ENCODE data around the gene FBXO11. TPM values are rescaled to one million over a fixed set of nuclear protein-coding genes. Genes with fewer than 3 reads are reported as not detected.
A peak's percentile ranks its signal among the peaks of the same experiment; 100 is the strongest.

Gene FBXO11
- total RNA-seq, 2 experiments from 2014 or later = 38.2 to 41.1 TPM

- Mint-ChIP-seq H3K27ac (no peak overlapping the region), H3K4me1 (ENCODE audit: low read depth) (peaks cover 2% of the 10 kb centered on the region), H3K27me3 (no peaks in the 10 kb centered on the region), H3K36me3 (peaks cover 38% of the 10 kb centered on the region), H3K9me3 (no peaks in the 10 kb centered on the region), H3K4me3 (no peak overlapping the region)
- ChIA-PET CTCF (no interaction called here), POLR2A (no interaction called here)
- no peak for DNase-seq
- intact Hi-C loops (cut with micrococcal nuclease) = no loop called here
Observed at GRCh38 chr2:47819834-47820233, 86.5 kb downstream of the FBXO11 start.

GRCh38 chr2:47818777-47819176 is 87.5 kb downstream of the FBXO11 start:
- peaks cover 2% of the 10 kb centered on the region for H3K4me1 Mint-ChIP-seq (ENCODE audit: low read depth)
- intact Hi-C loops (cut with micrococcal nuclease) = no loop called here
- H3K9me3 Mint-ChIP-seq = no peaks in the 10 kb centered on the region
- DNase-seq = no peak
- H3K27me3 Mint-ChIP-seq = no peaks in the 10 kb centered on the region
- no peak overlapping the region for H3K27ac Mint-ChIP-seq
- peaks cover 44% of the 10 kb centered on the region for H3K36me3 Mint-ChIP-seq
- no peak overlapping the region for H3K4me3 Mint-ChIP-seq
- ChIA-PET POLR2A (interaction anchor here (0.6 to 0.7 kb wide), 2 partner anchors 283 to 1817 kb away, joined by 3 read pairs; no protein-coding TSS in a partner anchor), CTCF (interaction anchor here (1.3 kb wide), 1 partner anchor 11 kb away, joined by 3 read pairs; no protein-coding TSS in a partner anchor)

GRCh38 chr2:47815764-47816163 is 90.5 kb downstream of the FBXO11 start:
- H3K36me3 Mint-ChIP-seq = peaks cover 47% of the 10 kb centered on the region
- H3K27ac Mint-ChIP-seq = peak overlapping the region; percentile 13
- ChIA-PET POLR2A (interaction anchor here (0.7 kb wide), 1 partner anchor 8 kb away, joined by 3 read pairs; no protein-coding TSS in a partner anchor), CTCF (interaction anchor here (0.6 to 0.9 kb wide), 2 partner anchors 294 to 319 kb away, joined by 3 to 4 read pairs; no protein-coding TSS in a partner anchor)
- peaks cover 11% of the 10 kb centered on the region for H3K4me1 Mint-ChIP-seq (ENCODE audit: low read depth)
- H3K9me3 Mint-ChIP-seq = no peaks in the 10 kb centered on the region
- H3K27me3 Mint-ChIP-seq = no peaks in the 10 kb centered on the region
- DNase-seq = no peak
- intact Hi-C loops (cut with micrococcal nuclease) = no loop called here
- no peak overlapping the region for H3K4me3 Mint-ChIP-seq

DNA sequence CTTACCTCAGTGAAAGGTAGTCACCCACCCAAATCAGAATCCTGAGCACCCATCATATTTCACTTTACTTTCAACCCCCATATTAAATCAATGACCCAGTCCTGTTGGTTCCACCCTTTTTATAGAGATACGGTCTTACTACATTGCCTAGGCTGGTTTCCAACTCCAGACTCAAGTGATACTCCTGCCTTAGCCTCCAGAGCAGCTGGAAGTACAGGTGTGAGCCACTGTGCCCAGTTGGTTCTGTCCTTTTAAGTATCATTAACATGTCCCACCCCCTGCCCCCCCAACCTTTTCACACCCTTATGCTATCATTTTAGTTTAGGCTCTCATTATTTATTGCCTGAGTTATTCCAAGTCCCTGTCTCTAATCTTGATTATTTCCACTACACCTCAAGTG is 94.6 kb downstream of the FBXO11 start:
- Mint-ChIP-seq H3K36me3 (peaks cover 44% of the 10 kb centered on the region), H3K9me3 (no peaks in the 10 kb centered on the region), H3K27ac (peak overlapping the region; percentile 38), H3K4me3 (no peak overlapping the region), H3K27me3 (no peaks in the 10 kb centered on the region), H3K4me1 (ENCODE audit: low read depth) (peaks cover 21% of the 10 kb centered on the region)
- ChIA-PET CTCF (no interaction called here), POLR2A (no interaction called here)
- intact Hi-C loops (cut with micrococcal nuclease) = no loop called here
- no peak for DNase-seq

DNA sequence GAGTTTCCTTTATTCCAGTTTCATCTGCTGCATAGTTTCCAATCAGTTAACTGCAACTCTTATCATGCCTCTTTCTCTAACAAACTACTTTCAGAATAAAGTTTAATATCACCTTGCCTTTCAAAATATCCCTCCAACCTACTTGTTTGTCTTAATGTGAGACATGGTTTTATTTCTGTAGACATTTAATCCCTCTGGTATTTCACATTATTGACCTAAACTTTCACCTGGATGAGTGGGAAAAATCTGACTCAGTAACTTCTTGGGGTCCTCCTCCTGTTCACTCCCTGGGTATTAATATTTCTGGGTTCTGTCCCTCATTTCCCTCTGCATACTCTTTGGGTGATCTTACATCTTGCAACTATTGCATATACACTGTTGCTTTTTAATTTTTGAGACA is 95.4 kb downstream of the FBXO11 start:
- H3K4me1 Mint-ChIP-seq (ENCODE audit: low read depth) = peaks cover 24% of the 10 kb centered on the region
- POLR2A ChIA-PET = no interaction called here
- DNase-seq = no peak
- no peaks in the 10 kb centered on the region for H3K27me3 Mint-ChIP-seq
- no peaks in the 10 kb centered on the region for H3K9me3 Mint-ChIP-seq
- intact Hi-C loops (cut with micrococcal nuclease) = no loop called here
- H3K36me3 Mint-ChIP-seq = peaks cover 46% of the 10 kb centered on the region
- no peak overlapping the region for H3K4me3 Mint-ChIP-seq
- H3K27ac Mint-ChIP-seq = peak overlapping the region; percentile 50
- CTCF ChIA-PET = no interaction called here

DNA sequence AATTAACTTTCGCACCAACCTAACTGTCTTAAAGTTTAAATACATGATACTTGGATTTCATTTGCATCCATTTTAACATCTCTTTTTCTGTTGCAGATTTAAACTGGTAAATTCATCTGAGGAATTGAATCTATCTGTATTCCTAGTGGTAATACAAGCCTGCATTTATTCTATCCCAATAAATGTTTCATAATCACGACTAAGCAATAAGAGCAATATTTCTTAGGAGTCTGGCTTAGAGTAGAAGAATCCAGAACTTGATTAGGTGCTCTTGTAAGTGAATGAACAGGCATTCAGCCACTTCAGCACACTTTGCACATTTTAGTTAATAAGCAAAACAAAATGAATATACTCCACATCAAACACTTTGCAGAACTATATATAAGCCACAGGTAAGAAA is 96.4 kb downstream of the FBXO11 start:
- no peaks in the 10 kb centered on the region for H3K27me3 Mint-ChIP-seq
- ChIA-PET POLR2A (no interaction called here), CTCF (no interaction called here)
- intact Hi-C loops (cut with micrococcal nuclease) = no loop called here
- DNase-seq = no peak
- H3K4me3 Mint-ChIP-seq = no peak overlapping the region
- peaks cover 24% of the 10 kb centered on the region for H3K4me1 Mint-ChIP-seq (ENCODE audit: low read depth)
- H3K36me3 Mint-ChIP-seq = peaks cover 53% of the 10 kb centered on the region
- H3K9me3 Mint-ChIP-seq = no peaks in the 10 kb centered on the region
- H3K27ac Mint-ChIP-seq = no peak overlapping the region

DNA sequence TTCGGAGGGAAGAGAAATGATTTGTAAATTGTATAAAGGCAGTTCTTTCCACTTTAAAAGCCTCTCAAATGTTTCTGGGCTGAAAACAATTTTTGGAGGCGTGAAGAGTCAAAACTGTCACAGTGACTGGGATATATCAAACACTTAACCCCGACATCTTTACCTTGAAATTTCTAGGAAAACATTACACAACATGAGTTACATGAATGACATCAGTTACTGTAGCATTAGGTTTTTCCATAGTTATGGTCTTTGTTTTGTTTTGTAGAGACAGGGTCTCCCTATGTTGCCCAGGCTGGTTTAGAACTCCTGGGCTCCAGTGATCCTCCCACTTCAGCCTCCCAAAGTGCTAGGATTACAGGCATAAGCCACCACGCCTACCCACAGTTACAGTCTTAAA is 97.7 kb downstream of the FBXO11 start:
- H3K27me3 Mint-ChIP-seq = no peaks in the 10 kb centered on the region

GRCh38 chr2:47805850-47806249 is 100.4 kb downstream of the FBXO11 start:
- Mint-ChIP-seq H3K4me1 (ENCODE audit: low read depth) (peaks cover 24% of the 10 kb centered on the region), H3K27ac (peak overlapping the region; percentile 28), H3K9me3 (peaks cover 9% of the 10 kb centered on the region), H3K27me3 (no peaks in the 10 kb centered on the region), H3K36me3 (peaks cover 72% of the 10 kb centered on the region), H3K4me3 (no peak overlapping the region)
- ChIA-PET POLR2A (no interaction called here), CTCF (no interaction called here)
- intact Hi-C loops (cut with micrococcal nuclease) = no loop called here
- DNase-seq = no peak

More for the DNA sequence above, 97.7 kb downstream of the FBXO11 start:
- Mint-ChIP-seq H3K9me3 (peaks cover under 1% of the 10 kb centered on the region), H3K27ac (peak overlapping the region; percentile 73), H3K4me1 (ENCODE audit: low read depth) (peaks cover 28% of the 10 kb centered on the region), H3K36me3 (peaks cover 57% of the 10 kb centered on the region), H3K4me3 (no peak overlapping the region)
- CTCF ChIA-PET = interaction anchor here (1.2 to 1.5 kb wide), 3 partner anchors 10 to 298 kb away, joined by 3 to 4 read pairs (median 3); no protein-coding TSS in a partner anchor
- POLR2A ChIA-PET = interaction anchor here (0.5 kb wide), 1 partner anchor 13 kb away, joined by 3 read pairs; no protein-coding TSS in a partner anchor
- intact Hi-C loops (cut with micrococcal nuclease) = no loop called here
- no peak for DNase-seq

DNA sequence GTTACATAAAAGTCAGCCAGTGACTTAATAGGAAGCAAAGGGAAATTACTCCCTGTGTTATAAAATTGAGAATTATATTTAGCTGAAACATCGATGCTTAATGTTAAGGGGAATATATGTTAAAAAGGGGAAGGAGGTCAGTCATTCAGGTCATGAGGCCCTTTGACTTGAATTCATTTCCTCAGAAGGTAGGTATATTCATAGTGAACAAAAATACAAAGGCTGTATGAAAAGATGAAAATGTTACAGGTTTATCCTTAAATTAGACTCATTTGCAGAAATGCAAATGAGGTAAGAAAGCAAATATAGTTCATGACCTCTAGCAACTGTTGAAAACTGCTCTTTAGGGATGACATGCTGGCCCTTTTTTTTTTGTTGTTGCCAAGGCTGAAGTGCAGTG is 102.5 kb downstream of the FBXO11 start:
- Mint-ChIP-seq H3K27me3 (no peaks in the 10 kb centered on the region), H3K4me1 (ENCODE audit: low read depth) (peaks cover 19% of the 10 kb centered on the region), H3K36me3 (peaks cover 90% of the 10 kb centered on the region), H3K9me3 (peaks cover 9% of the 10 kb centered on the region), H3K4me3 (no peak overlapping the region), H3K27ac (peak overlapping the region; percentile 21)
- DNase-seq = no peak
- ChIA-PET CTCF (no interaction called here), POLR2A (interaction anchor here (0.9 to 1.9 kb wide), 2 partner anchors 14 to 20 kb away, joined by 3 to 9 read pairs; partner anchors contain the start of gene MSH6)
- intact Hi-C loops (cut with micrococcal nuclease) = no loop called here

DNA sequence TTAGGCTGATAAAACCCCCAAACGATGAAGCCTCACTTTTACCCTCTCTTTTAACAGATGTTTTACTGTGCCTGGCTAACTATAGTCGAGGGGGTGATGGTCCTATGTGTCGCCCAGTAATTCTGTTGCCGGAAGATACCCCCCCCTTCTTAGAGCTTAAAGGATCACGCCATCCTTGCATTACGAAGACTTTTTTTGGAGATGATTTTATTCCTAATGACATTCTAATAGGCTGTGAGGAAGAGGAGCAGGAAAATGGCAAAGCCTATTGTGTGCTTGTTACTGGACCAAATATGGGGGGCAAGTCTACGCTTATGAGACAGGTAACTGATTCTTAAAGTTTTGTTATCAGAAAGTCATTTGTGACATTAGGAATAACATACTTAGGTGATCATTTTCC is 102.9 kb downstream of the FBXO11 start:
- POLR2A ChIA-PET = interaction anchor here (0.9 to 1.9 kb wide), 2 partner anchors 14 to 20 kb away, joined by 3 to 9 read pairs; partner anchors contain the start of gene MSH6
- CTCF ChIA-PET = no interaction called here
- intact Hi-C loops (cut with micrococcal nuclease) = no loop called here
- Mint-ChIP-seq H3K36me3 (peaks cover 92% of the 10 kb centered on the region), H3K4me1 (ENCODE audit: low read depth) (peaks cover 15% of the 10 kb centered on the region), H3K27ac (peak overlapping the region; percentile 21), H3K27me3 (no peaks in the 10 kb centered on the region), H3K9me3 (peaks cover 9% of the 10 kb centered on the region), H3K4me3 (no peak overlapping the region)
- DNase-seq = no peak

- Mint-ChIP-seq H3K27me3 (no peaks in the 10 kb centered on the region), H3K4me3 (no peak overlapping the region), H3K36me3 (peaks cover 89% of the 10 kb centered on the region), H3K4me1 (ENCODE audit: low read depth) (peaks cover 8% of the 10 kb centered on the region), H3K9me3 (peaks cover 9% of the 10 kb centered on the region), H3K27ac (no peak overlapping the region)
- POLR2A ChIA-PET = interaction anchor here (1.3 kb wide), 1 partner anchor 19 kb away, joined by 4 read pairs; no protein-coding TSS in a partner anchor
- CTCF ChIA-PET = no interaction called here
- no peak for DNase-seq
- intact Hi-C loops (cut with micrococcal nuclease) = no loop called here
Observed at GRCh38 chr2:47801118-47801517, 105.2 kb downstream of the FBXO11 start.

DNA sequence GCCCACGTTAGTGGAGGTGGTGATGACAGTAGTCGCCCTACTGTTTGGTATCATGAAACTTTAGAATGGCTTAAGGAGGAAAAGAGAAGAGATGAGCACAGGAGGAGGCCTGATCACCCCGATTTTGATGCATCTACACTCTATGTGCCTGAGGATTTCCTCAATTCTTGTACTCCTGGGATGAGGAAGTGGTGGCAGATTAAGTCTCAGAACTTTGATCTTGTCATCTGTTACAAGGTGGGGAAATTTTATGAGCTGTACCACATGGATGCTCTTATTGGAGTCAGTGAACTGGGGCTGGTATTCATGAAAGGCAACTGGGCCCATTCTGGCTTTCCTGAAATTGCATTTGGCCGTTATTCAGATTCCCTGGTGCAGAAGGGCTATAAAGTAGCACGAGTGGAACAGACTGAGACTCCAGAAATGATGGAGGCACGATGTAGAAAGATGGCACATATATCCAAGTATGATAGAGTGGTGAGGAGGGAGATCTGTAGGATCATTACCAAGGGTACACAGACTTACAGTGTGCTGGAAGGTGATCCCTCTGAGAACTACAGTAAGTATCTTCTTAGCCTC is 107.2 kb downstream of the FBXO11 start:
- H3K27me3 Mint-ChIP-seq = no peaks in the 10 kb centered on the region
- peaks cover 8% of the 10 kb centered on the region for H3K4me1 Mint-ChIP-seq (ENCODE audit: low read depth)
- intact Hi-C loops (cut with micrococcal nuclease) = no loop called here
- peak overlapping the region; percentile 61 for H3K27ac Mint-ChIP-seq
- H3K9me3 Mint-ChIP-seq = peaks cover 9% of the 10 kb centered on the region
- H3K36me3 Mint-ChIP-seq = peaks cover 83% of the 10 kb centered on the region
- no peak overlapping the region for H3K4me3 Mint-ChIP-seq
- no peak for DNase-seq
- CTCF ChIA-PET = no interaction called here
- POLR2A ChIA-PET = no interaction called here

DNA sequence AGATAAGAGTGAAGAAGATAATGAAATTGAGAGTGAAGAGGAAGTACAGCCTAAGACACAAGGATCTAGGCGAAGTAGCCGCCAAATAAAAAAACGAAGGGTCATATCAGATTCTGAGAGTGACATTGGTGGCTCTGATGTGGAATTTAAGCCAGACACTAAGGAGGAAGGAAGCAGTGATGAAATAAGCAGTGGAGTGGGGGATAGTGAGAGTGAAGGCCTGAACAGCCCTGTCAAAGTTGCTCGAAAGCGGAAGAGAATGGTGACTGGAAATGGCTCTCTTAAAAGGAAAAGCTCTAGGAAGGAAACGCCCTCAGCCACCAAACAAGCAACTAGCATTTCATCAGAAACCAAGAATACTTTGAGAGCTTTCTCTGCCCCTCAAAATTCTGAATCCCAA is 107.7 kb downstream of the FBXO11 start:
- POLR2A ChIA-PET = no interaction called here
- H3K27me3 Mint-ChIP-seq = no peaks in the 10 kb centered on the region
- H3K4me3 Mint-ChIP-seq = no peak overlapping the region
- peak overlapping the region; percentile 18 for H3K27ac Mint-ChIP-seq
- peaks cover 5% of the 10 kb centered on the region for H3K4me1 Mint-ChIP-seq (ENCODE audit: low read depth)
- intact Hi-C loops (cut with micrococcal nuclease) = no loop called here
- peaks cover 9% of the 10 kb centered on the region for H3K9me3 Mint-ChIP-seq
- CTCF ChIA-PET = no interaction called here
- no peak for DNase-seq
- peaks cover 78% of the 10 kb centered on the region for H3K36me3 Mint-ChIP-seq

All from activated CD4-positive, alpha-beta memory T cell treated with anti-CD3 and anti-CD28 coated beads for 36 hours (primary cell).